Upper lobe of left lung (tissue), 6 donors: ENCODE measurements around the gene ST8SIA5. TPM values are rescaled to one million over a fixed set of nuclear protein-coding genes. Genes with fewer than 3 reads are reported as not detected.

Source experiments
- ATAC-seq, 2 donors: fragments of 200-7000 bp; cut with Tn5 transposase; one replicate each; pipeline ENCODE4 v1.9.1; 2022; ENCODE audit warnings: mild to moderate bottlenecking in 2 of 2, moderate library complexity in 2 of 2; ENCODE audit not compliant: low FRiP score in 2 of 2
- DNase-seq, 2 donors: peaks; one replicate each; pipeline ENCODE4 v3.0.0-alpha.2; 2019 to 2020
- H3K27ac ChIP-seq, 4 donors: fragments of 200-600 bp; sonication (generic); one replicate each; pipeline ENCODE4 v1.5.1; 2016 to 2019
- H3K27me3 ChIP-seq, 4 donors: fragments of 200-600 bp; sonication (generic); one replicate each; pipeline ENCODE4 v1.5.1; 2017 to 2019
- H3K36me3 ChIP-seq, 4 donors: fragments of 200-600 bp; sonication (generic); one replicate each; pipeline ENCODE4 v1.5.1; 2016 to 2019
- H3K4me1 ChIP-seq, 4 donors: fragments of 200-600 bp; sonication (generic); one replicate each; pipeline ENCODE4 v1.5.1; 2018 to 2019
- H3K4me3 ChIP-seq, 4 donors: fragments of 200-600 bp; sonication (generic); one replicate each; pipeline ENCODE4 v1.5.1; 2017 to 2019; ENCODE audit warnings: mild to moderate bottlenecking in 2 of 4, moderate library complexity in 1 of 4
- H3K9me3 ChIP-seq, 4 donors: fragments of 200-600 bp; sonication (generic); one replicate each; pipeline ENCODE4 v1.5.1; 2018 to 2019
- EP300 ChIP-seq, 4 donors: sonication (generic); formaldehyde crosslinking; IDR thresholded peaks; one replicate each; pipeline ENCODE4 v1.5.1; 2017; ENCODE audit warnings: antibody characterized with exemption in 4 of 4, control low read depth in 2 of 4
- POLR2A ChIP-seq, 4 donors: fragments of 450-650 bp; IDR thresholded peaks; one replicate each; pipeline ENCODE4 v1.5.1; 2016 to 2017; ENCODE audit warnings: antibody characterized with exemption in 4 of 4, mild to moderate bottlenecking in 2 of 4
- POLR2AphosphoS5 ChIP-seq, 2 donors: sonication (generic); formaldehyde crosslinking; IDR thresholded peaks; one replicate each; pipeline ENCODE4 v1.5.1; 2017; ENCODE audit warnings: antibody characterized with exemption in 2 of 2
- WGBS, 2 donors: methylation state at CpG; one replicate each; pipeline ENCODE4 v1.1.5; 2017 to 2018; 5-methylcytosine and 5-hydroxymethylcytosine counted together
- small RNA-seq, 4 donors: library from RNA; depleted of rRNA; stranded (forward); fragments of <200 nt; gene quantifications; one replicate each; pipeline ENCODE3, GENCODE V24; 2016
- total RNA-seq, 6 donors: library from RNA; depleted of rRNA in 4 of 6; stranded (reverse); fragments of >200 nt in 4 of 6; gene quantifications; one replicate each; pipeline versions ENCODE4 v1.1.0 to v1.2.1, GENCODE V29; 2016 to 2021
- TF ChIP-seq, protein P1 (sequence below), 6 experiments: fragments of 450-650 bp in 4 of 6; fragments of 200-600 bp in 2 of 6; sonication (generic) in 2 of 6; IDR thresholded peaks; one replicate each; pipeline ENCODE4 v1.5.1; 2016 to 2019; ENCODE audit warnings: antibody characterized with exemption in 6 of 6
- donor health status: DM: no; HTN: no; CAD: no; lungs with moderate emphysema.
- donor health status: DM: no; HTN: yes; CAD: no; lungs with severe emphysema.

ST8SIA5 gene
- total RNA-seq, 6 donors from 2014 or later = 0.30 to 0.74 (median 0.50) TPM; not detected in 2

DNA sequence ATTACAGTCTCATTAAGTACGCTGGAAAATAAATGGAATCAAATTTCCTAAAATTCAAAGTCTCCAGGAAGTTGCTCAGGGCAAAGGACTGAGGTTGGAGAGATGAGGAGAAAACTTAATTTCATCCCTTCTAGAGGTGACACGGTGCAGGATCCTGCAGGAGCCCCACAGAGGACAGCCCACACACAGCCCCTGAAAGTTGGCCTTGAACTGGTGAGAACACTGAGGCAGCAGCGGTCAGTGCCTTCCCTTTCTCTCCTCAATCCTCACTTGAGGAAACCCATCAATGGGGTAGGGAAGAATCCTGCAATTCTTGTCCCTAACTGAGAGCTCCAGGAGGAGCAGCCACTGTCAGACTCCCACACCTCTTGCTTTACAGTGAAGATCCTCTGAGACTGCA lies 137.3 kb downstream of the ST8SIA5 start:
- peaks cover 7 to 19% (median 12%) of the 10 kb centered on the region in 4 donors for H3K4me1 ChIP-seq
- H3K9me3 ChIP-seq = no peaks in the 10 kb centered on the region
- DNase-seq (no peak), ATAC-seq (no peak)
- H3K36me3 ChIP-seq = no peaks in the 10 kb centered on the region
- TF ChIP-seq POLR2AphosphoS5 (IDR thresholded peaks at IDR 0.05) = no peak
- TF ChIP-seq, protein P1, sequence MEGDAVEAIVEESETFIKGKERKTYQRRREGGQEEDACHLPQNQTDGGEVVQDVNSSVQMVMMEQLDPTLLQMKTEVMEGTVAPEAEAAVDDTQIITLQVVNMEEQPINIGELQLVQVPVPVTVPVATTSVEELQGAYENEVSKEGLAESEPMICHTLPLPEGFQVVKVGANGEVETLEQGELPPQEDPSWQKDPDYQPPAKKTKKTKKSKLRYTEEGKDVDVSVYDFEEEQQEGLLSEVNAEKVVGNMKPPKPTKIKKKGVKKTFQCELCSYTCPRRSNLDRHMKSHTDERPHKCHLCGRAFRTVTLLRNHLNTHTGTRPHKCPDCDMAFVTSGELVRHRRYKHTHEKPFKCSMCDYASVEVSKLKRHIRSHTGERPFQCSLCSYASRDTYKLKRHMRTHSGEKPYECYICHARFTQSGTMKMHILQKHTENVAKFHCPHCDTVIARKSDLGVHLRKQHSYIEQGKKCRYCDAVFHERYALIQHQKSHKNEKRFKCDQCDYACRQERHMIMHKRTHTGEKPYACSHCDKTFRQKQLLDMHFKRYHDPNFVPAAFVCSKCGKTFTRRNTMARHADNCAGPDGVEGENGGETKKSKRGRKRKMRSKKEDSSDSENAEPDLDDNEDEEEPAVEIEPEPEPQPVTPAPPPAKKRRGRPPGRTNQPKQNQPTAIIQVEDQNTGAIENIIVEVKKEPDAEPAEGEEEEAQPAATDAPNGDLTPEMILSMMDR (IDR thresholded peaks at IDR 0.05) = no peak
- TF ChIP-seq POLR2A (IDR thresholded peaks at IDR 0.05) = no peak
- no peak for TF ChIP-seq EP300 (IDR thresholded peaks at IDR 0.05)
- WGBS, 2 donors = 74 to 87% methylated on average over 3 of the region's 3 CpGs
- H3K4me3 ChIP-seq = no peak overlapping the region
- no peak overlapping the region for H3K27ac ChIP-seq
- H3K27me3 ChIP-seq = no peaks in the 10 kb centered on the region

Small RNAs within 50 kb of the gene (small RNA-seq; reads per million reads assigned to genes)
- gene AC090311.1 = 0 reads per million in 4 donors

Other genes with a start within 250 kb of the ST8SIA5 start
- gene LOXHD1, start 99.8 kb downstream of the ST8SIA5 start, total RNA-seq = 1 to 10 TPM in 3 of 6 donors, under 1 TPM in 3; 0.30 to 7.3 (median 1.00) TPM
- 10 to 100 TPM; 18.4 to 33.5 (median 30.4) TPM for gene PIAS2, start 160.5 kb upstream of the ST8SIA5 start, total RNA-seq
- gene KATNAL2, start 160.5 kb upstream of the ST8SIA5 start, total RNA-seq = 10 to 100 TPM in 1 of 6 donors, 1 to 10 TPM in 5; 1.6 to 12.6 (median 5.5) TPM